WTC11 (cell line): ENCODE measurements around the gene METTL13. TPM values are rescaled to one million over a fixed set of nuclear protein-coding genes. Genes with fewer than 3 reads are reported as not detected.

Experiments
- ATAC-seq: fragments of 200-7000 bp; cut with Tn5 transposase; 2 replicates; pipeline ENCODE4 v1.10.0; 2021; ENCODE audit warnings: mild to moderate bottlenecking, moderate library complexity
- CTCF ChIA-PET: fragments of 300-600 bp; sonication (Branson Sonifier 250); formaldehyde crosslinking; loops from one replicate; lab custom pipeline; 2021; ENCODE audit warnings: antibody characterized with exemption; lab: Charles Lee
- POLR2A ChIA-PET: fragments of 350-600 bp; sonication (Branson Sonifier 250); formaldehyde crosslinking; loops from one replicate; lab custom pipeline; 2021; ENCODE audit warnings: antibody characterized with exemption; lab: Charles Lee
- DNase-seq: peaks from one replicate; pipeline ENCODE4 v3.0.0; 2021; ENCODE audit warnings: low spot score
- H3K27ac Mint-ChIP-seq: 2 replicates; pipeline ENCODE4 v1.8.0; 2021; ENCODE audit warnings: mixed read lengths
- H3K27me3 Mint-ChIP-seq: 2 replicates; pipeline ENCODE4 v1.8.0; 2021; ENCODE audit warnings: low read depth, mild to moderate bottlenecking, moderate library complexity, mixed read lengths
- H3K36me3 Mint-ChIP-seq: 2 replicates; pipeline ENCODE4 v1.8.0; 2021; ENCODE audit warnings: mixed read lengths
- H3K4me1 Mint-ChIP-seq: 2 replicates; pipeline ENCODE4 v1.8.0; 2022; ENCODE audit warnings: mixed read lengths
- H3K4me3 Mint-ChIP-seq: 2 replicates; pipeline ENCODE4 v1.8.0; 2021; ENCODE audit warnings: mild to moderate bottlenecking, moderate library complexity, mixed read lengths
- H3K9me3 Mint-ChIP-seq: 2 replicates; pipeline ENCODE4 v1.8.0; 2021; ENCODE audit warnings: mixed read lengths
- CBFB ChIP-seq: sonication (generic); formaldehyde crosslinking; IDR thresholded peaks from 2 replicates; pipeline ENCODE4 v1.8.1; 2022; ENCODE audit warnings: mild to moderate bottlenecking, low read depth, missing genetic modification reagents
- EMX1 ChIP-seq: fragments of 250-450 bp; sonication (Bioruptor Pico); IDR thresholded peaks from 2 replicates; pipeline ENCODE4 v1.8.0; 2021; ENCODE audit warnings: mild to moderate bottlenecking
- ETV6 ChIP-seq: sonication (generic); formaldehyde crosslinking; IDR thresholded peaks from 2 replicates; pipeline ENCODE4 v1.8.1; 2022; ENCODE audit warnings: mild to moderate bottlenecking, missing genetic modification reagents
- FOXK1 ChIP-seq: sonication (generic); formaldehyde crosslinking; IDR thresholded peaks from 2 replicates; pipeline ENCODE4 v1.8.0; 2022; ENCODE audit warnings: mild to moderate bottlenecking, moderate library complexity, missing genetic modification reagents
- GABPB1 ChIP-seq: sonication (generic); formaldehyde crosslinking; IDR thresholded peaks from 2 replicates; pipeline ENCODE4 v1.8.1; 2023; ENCODE audit warnings: mild to moderate bottlenecking, missing genetic modification reagents
- IRF2 ChIP-seq: sonication (generic); formaldehyde crosslinking; IDR thresholded peaks from 2 replicates; pipeline ENCODE4 v1.8.0; 2022; ENCODE audit warnings: low read depth, missing genetic modification reagents, borderline replicate concordance
- MYBL2 ChIP-seq: sonication (generic); formaldehyde crosslinking; IDR thresholded peaks from 2 replicates; pipeline ENCODE4 v1.8.1; 2023; ENCODE audit warnings: mild to moderate bottlenecking, moderate library complexity, missing genetic modification reagents
- NFYB ChIP-seq: sonication (generic); formaldehyde crosslinking; conservative IDR thresholded peaks from 2 replicates; pipeline ENCODE4 v1.8.0; 2022; ENCODE audit warnings: low read depth, missing genetic modification reagents
- NR2C2 ChIP-seq: sonication (generic); formaldehyde crosslinking; IDR thresholded peaks from 2 replicates; pipeline ENCODE4 v1.8.0; 2022; ENCODE audit warnings: mild to moderate bottlenecking, missing genetic modification reagents
- RELA ChIP-seq: sonication (generic); formaldehyde crosslinking; IDR thresholded peaks from 2 replicates; pipeline ENCODE4 v1.8.1; 2022; ENCODE audit warnings: missing genetic modification reagents, mild to moderate bottlenecking, borderline replicate concordance
- SMAD3 ChIP-seq: sonication (generic); formaldehyde crosslinking; IDR thresholded peaks from 2 replicates; pipeline ENCODE4 v1.8.0; 2022; ENCODE audit warnings: missing genetic modification reagents, mild to moderate bottlenecking, borderline replicate concordance
- SP1 ChIP-seq: sonication (generic); formaldehyde crosslinking; conservative IDR thresholded peaks from 2 replicates; pipeline ENCODE4 v1.8.1; 2022; ENCODE audit warnings: missing genetic modification reagents
- TEAD1 ChIP-seq: sonication (generic); formaldehyde crosslinking; IDR thresholded peaks from 2 replicates; pipeline ENCODE4 v1.8.0; 2022; ENCODE audit warnings: mild to moderate bottlenecking, missing genetic modification reagents
- TP53 ChIP-seq: sonication (generic); formaldehyde crosslinking; IDR thresholded peaks from 2 replicates; pipeline ENCODE4 v1.8.1; 2023; ENCODE audit warnings: mild to moderate bottlenecking, missing genetic modification reagents
- ZNF232 ChIP-seq: sonication (generic); formaldehyde crosslinking; IDR thresholded peaks from 2 replicates; pipeline ENCODE4 v1.8.0; 2022; ENCODE audit warnings: mild to moderate bottlenecking, missing genetic modification reagents
- ZNF317 ChIP-seq: sonication (generic); formaldehyde crosslinking; IDR thresholded peaks from 2 replicates; pipeline ENCODE4 v1.8.1; 2023; ENCODE audit warnings: low read depth, mild to moderate bottlenecking, moderate library complexity, missing genetic modification reagents, borderline replicate concordance
- ZNF423 ChIP-seq: fragments of 250-450 bp; sonication (Bioruptor Pico); IDR thresholded peaks from 2 replicates; pipeline ENCODE4 v2.1.2; 2022; ENCODE audit warnings: mild to moderate bottlenecking, moderate library complexity
- total RNA-seq: library from RNA; stranded (reverse); gene quantifications from 3 replicates; pipeline ENCODE4 v1.2.3, GENCODE V29; 2021
- TF ChIP-seq, protein P1 (sequence below): sonication (generic); formaldehyde crosslinking; IDR thresholded peaks from 2 replicates; pipeline ENCODE4 v1.8.0; 2022; ENCODE audit warnings: mild to moderate bottlenecking, missing genetic modification reagents
- TF ChIP-seq, protein P2 (sequence below): fragments of 250-450 bp; sonication (Bioruptor Pico); conservative IDR thresholded peaks from 2 replicates; pipeline ENCODE4 v1.9.0; 2021; ENCODE audit warnings: mild to moderate bottlenecking
- TF ChIP-seq, protein P3 (sequence below): sonication (generic); formaldehyde crosslinking; IDR thresholded peaks from 2 replicates; pipeline ENCODE4 v1.8.0; 2023; ENCODE audit warnings: missing genetic modification reagents
- TF ChIP-seq, protein P4 (sequence below): sonication (generic); formaldehyde crosslinking; IDR thresholded peaks from 2 replicates; pipeline ENCODE4 v1.8.0; 2023; ENCODE audit warnings: mild to moderate bottlenecking, missing genetic modification reagents
- TF ChIP-seq, protein P5 (sequence below): sonication (generic); formaldehyde crosslinking; IDR thresholded peaks from 2 replicates; pipeline ENCODE4 v1.8.1; 2023; ENCODE audit warnings: mild to moderate bottlenecking, missing genetic modification reagents, moderate library complexity

Gene METTL13
- total RNA-seq, 1 experiment from 2014 or later: 46.5 TPM

DNA sequence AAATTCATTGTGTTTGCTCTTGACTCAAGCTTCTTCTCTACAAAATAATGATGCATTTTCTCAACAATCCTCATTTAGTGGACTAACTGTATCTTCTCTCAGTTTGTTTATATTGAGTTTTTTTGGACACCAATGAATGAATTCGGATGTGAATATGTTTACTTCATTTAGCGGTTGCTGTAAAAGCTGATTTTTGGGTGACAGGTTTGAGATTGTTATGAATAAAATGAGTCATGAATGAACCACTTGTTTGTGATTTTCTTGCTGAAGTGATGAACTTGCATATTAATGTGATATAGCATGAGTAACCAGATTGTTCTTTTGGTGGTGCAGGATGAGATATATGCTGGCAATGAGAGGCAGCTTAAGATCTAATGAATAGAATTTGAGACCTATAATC lies 62.9 kb downstream of the METTL13 start (continued):
- TF ChIP-seq TEAD1 (CRISPR knock-in tag): no peak
- TF ChIP-seq EMX1 (CRISPR knock-in tag): no peak
- TF ChIP-seq SP1: no peak
- TF ChIP-seq CBFB (CRISPR knock-in tag): no peak
- TF ChIP-seq ZNF232: no peak
- TF ChIP-seq, protein P1, sequence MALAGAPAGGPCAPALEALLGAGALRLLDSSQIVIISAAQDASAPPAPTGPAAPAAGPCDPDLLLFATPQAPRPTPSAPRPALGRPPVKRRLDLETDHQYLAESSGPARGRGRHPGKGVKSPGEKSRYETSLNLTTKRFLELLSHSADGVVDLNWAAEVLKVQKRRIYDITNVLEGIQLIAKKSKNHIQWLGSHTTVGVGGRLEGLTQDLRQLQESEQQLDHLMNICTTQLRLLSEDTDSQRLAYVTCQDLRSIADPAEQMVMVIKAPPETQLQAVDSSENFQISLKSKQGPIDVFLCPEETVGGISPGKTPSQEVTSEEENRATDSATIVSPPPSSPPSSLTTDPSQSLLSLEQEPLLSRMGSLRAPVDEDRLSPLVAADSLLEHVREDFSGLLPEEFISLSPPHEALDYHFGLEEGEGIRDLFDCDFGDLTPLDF (CRISPR knock-in tag): no peak

DNA sequence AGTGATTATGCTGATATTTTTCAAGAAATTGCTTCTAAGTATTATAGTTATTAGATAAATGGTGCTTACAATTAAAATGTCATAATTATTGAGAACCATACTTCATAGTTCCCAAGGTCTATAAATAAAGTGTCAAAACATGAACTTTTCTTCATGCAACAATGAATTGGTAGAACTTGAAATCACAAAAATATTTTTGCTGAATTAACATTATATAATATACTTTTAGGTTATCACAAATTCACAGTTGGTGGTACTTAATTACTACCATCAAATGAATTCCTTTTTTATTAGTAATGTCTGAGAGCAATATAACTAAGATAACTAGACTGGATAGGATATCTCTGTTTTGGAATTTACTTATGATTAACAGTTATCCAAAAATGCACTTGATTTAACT lies 64.5 kb downstream of the METTL13 start:
- no peak overlapping the region for H3K4me3 Mint-ChIP-seq
- H3K27me3 Mint-ChIP-seq: peaks cover 21% of the 10 kb centered on the region
- ATAC-seq (no peak), DNase-seq (no peak)
- POLR2A ChIA-PET: no interaction called here
- no peaks in the 10 kb centered on the region for H3K9me3 Mint-ChIP-seq
- no peaks in the 10 kb centered on the region for H3K36me3 Mint-ChIP-seq
- TF ChIP-seq, protein P2, sequence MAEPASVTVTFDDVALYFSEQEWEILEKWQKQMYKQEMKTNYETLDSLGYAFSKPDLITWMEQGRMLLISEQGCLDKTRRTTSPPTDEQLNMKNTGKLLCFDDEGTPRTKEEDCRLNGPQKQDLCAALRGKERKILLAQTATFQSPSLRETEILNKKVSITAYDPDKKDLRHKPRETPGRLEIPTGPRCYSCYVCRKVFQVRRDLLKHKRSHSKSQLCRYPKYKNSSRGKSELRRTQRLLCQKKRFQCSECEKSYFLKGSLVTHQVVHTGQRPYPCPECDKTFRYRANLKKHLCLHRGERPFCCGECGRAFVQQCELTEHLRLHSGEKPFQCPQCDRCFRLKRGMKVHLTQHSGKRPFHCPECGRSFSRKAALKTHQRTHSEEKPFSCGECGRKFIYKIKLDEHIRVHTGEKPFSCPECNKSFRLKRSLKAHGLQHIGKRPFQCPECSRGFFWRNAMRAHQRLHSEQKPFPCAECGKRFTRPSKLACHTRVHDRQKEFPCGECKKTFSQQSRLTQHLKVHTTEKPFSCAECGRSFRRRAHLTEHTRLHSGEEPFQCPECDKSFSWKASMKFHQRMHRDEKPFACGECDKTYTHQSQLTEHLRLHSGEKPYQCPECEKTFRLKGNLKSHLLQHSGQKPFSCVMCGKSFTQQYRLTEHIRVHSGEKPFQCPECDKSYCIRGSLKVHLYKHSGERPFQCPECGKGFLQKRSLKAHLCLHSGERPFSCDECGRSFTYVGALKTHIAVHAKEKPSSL (CRISPR knock-in tag): no peak
- no peak for TF ChIP-seq NFYB
- no peak for TF ChIP-seq TEAD1 (CRISPR knock-in tag)
- TF ChIP-seq ZNF317 (CRISPR knock-in tag): no peak
- no peak for TF ChIP-seq ETV6 (CRISPR knock-in tag)
- no peak for TF ChIP-seq IRF2
- TF ChIP-seq, protein P3, sequence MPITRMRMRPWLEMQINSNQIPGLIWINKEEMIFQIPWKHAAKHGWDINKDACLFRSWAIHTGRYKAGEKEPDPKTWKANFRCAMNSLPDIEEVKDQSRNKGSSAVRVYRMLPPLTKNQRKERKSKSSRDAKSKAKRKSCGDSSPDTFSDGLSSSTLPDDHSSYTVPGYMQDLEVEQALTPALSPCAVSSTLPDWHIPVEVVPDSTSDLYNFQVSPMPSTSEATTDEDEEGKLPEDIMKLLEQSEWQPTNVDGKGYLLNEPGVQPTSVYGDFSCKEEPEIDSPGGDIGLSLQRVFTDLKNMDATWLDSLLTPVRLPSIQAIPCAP (CRISPR knock-in tag): no peak
- TF ChIP-seq SMAD3 (CRISPR knock-in tag): no peak
- TF ChIP-seq ZNF423: no peak
- TF ChIP-seq MYBL2: no peak
- no peak for TF ChIP-seq GABPB1
- TF ChIP-seq ZNF232: no peak
- TF ChIP-seq, protein P4, sequence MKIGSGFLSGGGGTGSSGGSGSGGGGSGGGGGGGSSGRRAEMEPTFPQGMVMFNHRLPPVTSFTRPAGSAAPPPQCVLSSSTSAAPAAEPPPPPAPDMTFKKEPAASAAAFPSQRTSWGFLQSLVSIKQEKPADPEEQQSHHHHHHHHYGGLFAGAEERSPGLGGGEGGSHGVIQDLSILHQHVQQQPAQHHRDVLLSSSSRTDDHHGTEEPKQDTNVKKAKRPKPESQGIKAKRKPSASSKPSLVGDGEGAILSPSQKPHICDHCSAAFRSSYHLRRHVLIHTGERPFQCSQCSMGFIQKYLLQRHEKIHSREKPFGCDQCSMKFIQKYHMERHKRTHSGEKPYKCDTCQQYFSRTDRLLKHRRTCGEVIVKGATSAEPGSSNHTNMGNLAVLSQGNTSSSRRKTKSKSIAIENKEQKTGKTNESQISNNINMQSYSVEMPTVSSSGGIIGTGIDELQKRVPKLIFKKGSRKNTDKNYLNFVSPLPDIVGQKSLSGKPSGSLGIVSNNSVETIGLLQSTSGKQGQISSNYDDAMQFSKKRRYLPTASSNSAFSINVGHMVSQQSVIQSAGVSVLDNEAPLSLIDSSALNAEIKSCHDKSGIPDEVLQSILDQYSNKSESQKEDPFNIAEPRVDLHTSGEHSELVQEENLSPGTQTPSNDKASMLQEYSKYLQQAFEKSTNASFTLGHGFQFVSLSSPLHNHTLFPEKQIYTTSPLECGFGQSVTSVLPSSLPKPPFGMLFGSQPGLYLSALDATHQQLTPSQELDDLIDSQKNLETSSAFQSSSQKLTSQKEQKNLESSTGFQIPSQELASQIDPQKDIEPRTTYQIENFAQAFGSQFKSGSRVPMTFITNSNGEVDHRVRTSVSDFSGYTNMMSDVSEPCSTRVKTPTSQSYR (CRISPR knock-in tag): no peak
- TF ChIP-seq EMX1 (CRISPR knock-in tag): no peak
- no peak for TF ChIP-seq FOXK1 (CRISPR knock-in tag)
- no peak for TF ChIP-seq TP53 (CRISPR knock-in tag)
- no peak for TF ChIP-seq RELA (CRISPR knock-in tag)
- no peak for TF ChIP-seq NR2C2 (CRISPR knock-in tag)
- TF ChIP-seq, protein P5, sequence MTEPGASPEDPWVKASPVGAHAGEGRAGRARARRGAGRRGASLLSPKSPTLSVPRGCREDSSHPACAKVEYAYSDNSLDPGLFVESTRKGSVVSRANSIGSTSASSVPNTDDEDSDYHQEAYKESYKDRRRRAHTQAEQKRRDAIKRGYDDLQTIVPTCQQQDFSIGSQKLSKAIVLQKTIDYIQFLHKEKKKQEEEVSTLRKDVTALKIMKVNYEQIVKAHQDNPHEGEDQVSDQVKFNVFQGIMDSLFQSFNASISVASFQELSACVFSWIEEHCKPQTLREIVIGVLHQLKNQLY (CRISPR knock-in tag): no peak
- CTCF ChIA-PET: interaction anchor here (1.5 kb wide), 1 partner anchor 140 kb away, joined by 5 read pairs; no protein-coding TSS in a partner anchor
- peaks cover 16% of the 10 kb centered on the region for H3K4me1 Mint-ChIP-seq
- no peak overlapping the region for H3K27ac Mint-ChIP-seq

Other genes with a start within 250 kb of the METTL13 start
- gene MYOCOS, start 159.4 kb upstream of the METTL13 start, total RNA-seq: not detected in 3 replicates
- gene MYOC, start 129.0 kb upstream of the METTL13 start, total RNA-seq: not detected in 3 replicates
- gene VAMP4, start 39.6 kb upstream of the METTL13 start, total RNA-seq: 8.9 to 11.4 TPM (median 9.4 TPM) in 3 replicates
- 0.99 to 1.9 TPM (median 1.6 TPM) in 3 replicates for gene DNM3, start 59.8 kb downstream of the METTL13 start, total RNA-seq